Putamen (tissue), 1 donor: ENCODE results near the gene RIMS4.
A peak's percentile ranks its signal among the peaks of the same experiment; 100 is the strongest.

ENCODE experiments used
- DNase-seq: peaks from one replicate; pipeline ENCODE4 v3.0.0-alpha.2; 2016; ENCODE audit warnings: low spot score

Gene RIMS4

GRCh38 chr20:44719841-44720240 lies 90.5 kb downstream of the RIMS4 start:
- no peak for DNase-seq

GRCh38 chr20:44717986-44718385 lies 92.4 kb downstream of the RIMS4 start:
- no peak for DNase-seq

- no peak for DNase-seq
Measured at GRCh38 chr20:44716309-44717106, 93.8 kb downstream of the RIMS4 start.

- DNase-seq: no peak
Measured at GRCh38 chr20:44715499-44716308, 94.6 kb downstream of the RIMS4 start.

GRCh38 chr20:44714701-44715498 lies 95.4 kb downstream of the RIMS4 start, which contains the start of gene CCN5:
Gene CCN5 (plus strand): TSS chr20:44715369. CDS start chr20:44715391, 22 bp downstream.
- DNase-seq: peak; percentile 58

GRCh38 chr20:44714102-44714700 lies 96.1 kb downstream of the RIMS4 start:
- DNase-seq: no peak

GRCh38 chr20:44711237-44711636 lies 99.1 kb downstream of the RIMS4 start:
- no peak for DNase-seq

- no peak for DNase-seq
Measured at GRCh38 chr20:44709797-44710196, 100.5 kb downstream of the RIMS4 start.

- no peak for DNase-seq
Measured at GRCh38 chr20:44709380-44709779, 101.0 kb downstream of the RIMS4 start.

- DNase-seq: no peak
Measured at GRCh38 chr20:44707018-44707579, 103.2 kb downstream of the RIMS4 start.

GRCh38 chr20:44706301-44707017 lies 103.9 kb downstream of the RIMS4 start:
- no peak for DNase-seq

GRCh38 chr20:44705364-44706094 lies 104.8 kb downstream of the RIMS4 start:
- DNase-seq: no peak

- no peak for DNase-seq
Measured at GRCh38 chr20:44704551-44704971, 105.8 kb downstream of the RIMS4 start.

- DNase-seq: no peak
Measured at GRCh38 chr20:44703956-44704488, 106.3 kb downstream of the RIMS4 start.

- DNase-seq: no peak
Measured at GRCh38 chr20:44703183-44703925, 107.0 kb downstream of the RIMS4 start.

GRCh38 chr20:44702776-44703175 lies 107.6 kb downstream of the RIMS4 start:
- peak; percentile 93 for DNase-seq

GRCh38 chr20:44701858-44702256 lies 108.5 kb downstream of the RIMS4 start:
- DNase-seq: no peak
